ENCODE measurements around the gene RFC2.
"Not testable (repeated sequence)": the region's sequence is repeated elsewhere in the genome, so short reads cannot be mapped to it uniquely, and the experiment has no call there.

RFC2 gene

GRCh38 chr7:74282748-74283459 lies 28.7 kb upstream of the RFC2 start:
- no peak for DNase-seq

DNA sequence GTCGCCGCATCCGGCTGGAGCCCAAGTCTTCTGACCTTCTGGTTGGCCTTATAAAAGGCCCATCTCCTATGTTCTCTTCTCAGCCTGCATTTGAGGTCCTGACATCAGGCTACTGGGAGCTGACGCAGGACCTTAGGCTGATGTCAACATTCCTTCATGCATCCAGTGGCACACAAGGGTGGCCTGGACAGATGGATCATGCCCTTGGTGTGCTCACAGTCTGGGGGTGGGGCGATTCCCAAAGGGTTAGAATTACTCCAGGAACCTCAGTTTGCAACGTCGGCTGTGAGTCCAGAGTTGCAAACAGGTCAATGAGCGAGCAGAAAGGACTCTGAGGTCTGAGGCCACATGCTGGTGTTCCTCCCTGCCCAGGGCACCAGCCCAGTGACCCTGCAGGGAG lies 26.8 kb upstream of the RFC2 start:
- DNase-seq: no peak

DNA sequence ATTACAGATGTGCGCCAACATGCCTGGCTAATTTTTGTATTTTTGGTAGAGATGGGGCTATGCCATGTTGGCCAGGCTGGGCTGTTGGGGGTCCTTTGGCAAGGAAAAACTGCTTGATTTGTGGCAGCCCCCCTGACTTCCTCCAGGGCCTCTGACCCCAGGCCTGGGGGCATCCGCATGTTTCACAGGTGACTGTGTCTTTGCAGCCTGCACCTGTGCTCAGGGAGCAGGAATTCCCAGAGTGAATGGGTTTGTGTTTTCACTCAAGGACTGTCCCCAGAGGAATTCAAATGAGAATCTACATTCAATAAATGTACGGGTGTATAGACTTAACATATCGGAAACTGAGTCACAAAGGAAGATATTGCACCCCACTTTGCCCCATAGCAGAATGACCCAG lies 23.4 kb upstream of the RFC2 start:
- no peak for DNase-seq

DNA sequence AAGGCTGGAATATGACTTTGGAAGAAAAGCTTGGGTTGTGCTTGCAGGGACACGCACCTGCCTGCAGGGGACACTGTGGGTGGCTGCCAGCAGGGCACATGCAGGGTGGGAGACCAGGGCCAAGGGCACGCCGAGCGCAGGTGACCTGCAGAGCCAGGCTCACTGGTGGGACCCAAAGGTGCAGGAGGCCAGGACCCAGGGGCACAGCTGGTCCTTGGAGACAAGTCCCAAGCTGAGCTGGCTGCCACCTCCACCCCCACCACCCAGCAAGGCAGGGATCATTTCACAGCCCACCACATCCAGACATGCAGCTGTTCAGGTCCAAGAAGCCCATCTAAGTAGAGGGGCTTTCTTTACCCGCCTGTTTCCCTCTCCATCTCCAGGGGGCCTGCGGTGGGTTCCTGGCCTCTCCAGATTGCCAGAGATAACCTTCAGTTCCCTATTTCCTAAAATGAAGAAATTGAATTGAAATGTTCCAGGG lies 21.2 kb upstream of the RFC2 start:
- no peak for DNase-seq

DNA sequence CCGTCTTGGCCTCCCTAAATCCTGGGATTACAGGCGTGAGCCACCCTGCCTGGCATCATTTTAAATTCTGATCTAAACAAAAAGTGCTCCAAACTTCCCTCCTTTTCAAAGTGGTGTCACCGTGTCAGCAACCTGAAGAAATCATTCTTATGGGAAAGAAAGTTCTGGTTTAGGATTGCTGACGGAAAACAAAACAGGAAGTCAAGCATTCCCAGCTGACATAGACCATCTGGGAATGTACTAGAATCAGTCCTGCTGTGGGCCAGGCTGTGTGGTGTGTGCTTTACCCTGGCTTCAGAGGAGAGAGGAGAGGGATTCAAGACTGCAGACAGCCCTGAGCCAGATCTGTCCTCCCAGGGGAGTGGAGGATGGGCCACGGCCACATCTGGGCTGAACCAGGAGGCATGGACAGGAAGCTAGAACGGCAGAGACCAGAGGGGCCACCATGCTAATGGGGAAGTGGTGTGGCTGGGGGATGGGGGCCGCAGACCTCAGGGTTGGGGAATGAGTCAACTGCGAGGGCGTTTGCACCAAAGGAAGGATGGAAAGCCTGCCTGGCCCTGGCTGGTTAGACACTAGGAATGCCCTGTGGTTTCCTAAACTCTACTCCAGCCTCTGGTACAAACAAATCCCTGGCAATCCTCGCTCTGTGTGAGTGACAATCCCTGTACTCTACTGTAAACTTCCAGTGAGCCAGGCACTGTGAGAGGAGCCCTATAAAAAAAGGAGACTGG lies 18.3 kb upstream of the RFC2 start:
- DNase-seq: peak; percentile 13

- no peak for DNase-seq
Observed at GRCh38 chr7:74271742-74272141, 17.5 kb upstream of the RFC2 start.

- DNase-seq: peak; percentile 81
Observed at GRCh38 chr7:74269757-74270277, 15.6 kb upstream of the RFC2 start.

GRCh38 chr7:74267756-74268565 lies 13.8 kb upstream of the RFC2 start:
- no peak for DNase-seq

GRCh38 chr7:74266191-74266963 lies 12.2 kb upstream of the RFC2 start:
- no peak for DNase-seq

GRCh38 chr7:74263399-74264120 lies 9.4 kb upstream of the RFC2 start:
- no peak for DNase-seq

GRCh38 chr7:74262639-74263398 lies 8.6 kb upstream of the RFC2 start:
- no peak for DNase-seq

GRCh38 chr7:74258639-74259038 lies 4.4 kb upstream of the RFC2 start:
- no peak for DNase-seq

DNA sequence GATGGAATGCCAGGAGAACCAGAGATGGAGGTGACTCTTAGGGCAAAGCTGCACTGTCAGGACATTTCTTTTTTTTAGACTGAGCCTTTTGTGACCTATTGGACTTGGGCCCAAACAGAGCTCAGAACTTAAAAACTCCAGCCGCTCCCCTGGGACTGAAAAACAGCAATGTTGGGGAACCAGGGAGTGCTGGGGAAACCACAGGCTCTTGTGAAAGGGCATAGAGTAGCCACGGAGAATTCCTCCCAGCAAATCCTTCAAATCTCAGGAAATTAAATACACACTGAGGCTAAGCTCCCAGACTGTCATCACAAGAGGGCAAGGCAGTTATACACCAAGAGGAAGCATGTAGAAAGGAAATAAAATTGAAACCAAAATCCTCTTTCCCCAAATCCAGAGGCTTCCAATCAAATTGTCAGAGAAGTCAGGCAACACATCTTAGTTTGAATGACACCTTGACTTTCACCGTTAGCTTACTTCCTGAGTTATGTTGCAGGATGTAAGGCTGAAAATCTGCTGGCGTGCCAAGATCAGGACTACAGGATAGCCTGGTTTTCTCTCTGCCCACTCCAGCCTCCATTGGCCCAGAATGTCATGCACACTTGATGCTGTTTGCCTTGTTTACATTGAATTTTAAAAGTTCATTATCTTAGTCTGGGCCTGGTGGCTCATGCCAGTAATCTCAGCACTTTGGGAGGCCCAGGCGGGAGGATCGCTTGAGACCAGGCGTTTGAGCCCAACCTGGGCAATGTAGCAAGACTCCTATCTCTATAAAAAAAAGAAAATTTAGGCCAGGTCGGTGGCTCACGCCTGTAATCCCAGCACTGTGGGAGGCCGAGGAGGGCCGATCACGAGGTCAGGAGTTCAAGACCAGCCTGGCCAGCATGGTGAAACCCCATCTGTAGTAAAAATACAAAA lies 2.6 kb upstream of the RFC2 start:
- no peak for DNase-seq

DNA sequence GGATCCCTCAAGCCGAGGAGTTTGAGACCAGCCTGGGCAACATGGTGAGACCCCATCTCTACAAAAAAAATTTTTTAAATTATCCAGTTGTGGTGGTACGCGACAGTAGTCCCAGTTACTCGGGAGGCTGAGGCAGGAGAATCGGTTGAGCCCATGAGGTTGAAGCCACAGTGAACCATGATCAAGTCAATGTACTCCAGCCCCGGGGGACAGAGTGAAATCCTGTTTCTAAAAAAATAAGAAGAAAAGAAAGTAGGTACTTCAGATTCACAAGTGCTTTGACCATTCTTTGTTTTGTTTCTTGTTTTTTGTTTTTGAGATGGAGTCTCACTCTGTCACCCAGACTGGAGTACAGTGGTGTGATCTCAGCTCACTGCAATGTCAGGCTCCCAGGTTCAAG lies 1.3 kb upstream of the RFC2 start:
- not testable (repeated sequence) for DNase-seq

- DNase-seq: no peak
Observed at GRCh38 chr7:74254858-74255379, 720 bp upstream of the RFC2 start.

DNA sequence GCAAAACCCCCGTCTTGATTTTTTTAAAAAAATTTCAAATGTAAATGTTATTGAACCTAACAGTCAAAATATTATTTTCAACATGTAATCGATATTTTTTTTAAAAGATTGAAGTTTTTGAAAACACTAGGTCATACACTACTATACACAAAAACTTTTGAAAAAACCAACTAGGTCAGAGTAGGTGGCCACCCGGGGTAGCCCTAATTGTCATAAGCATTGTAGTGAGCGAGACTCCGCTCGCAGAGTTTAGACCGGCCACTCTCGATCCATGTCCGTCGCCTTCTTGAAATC lies 417 bp downstream of the RFC2 start:
- no peak for DNase-seq

DNA sequence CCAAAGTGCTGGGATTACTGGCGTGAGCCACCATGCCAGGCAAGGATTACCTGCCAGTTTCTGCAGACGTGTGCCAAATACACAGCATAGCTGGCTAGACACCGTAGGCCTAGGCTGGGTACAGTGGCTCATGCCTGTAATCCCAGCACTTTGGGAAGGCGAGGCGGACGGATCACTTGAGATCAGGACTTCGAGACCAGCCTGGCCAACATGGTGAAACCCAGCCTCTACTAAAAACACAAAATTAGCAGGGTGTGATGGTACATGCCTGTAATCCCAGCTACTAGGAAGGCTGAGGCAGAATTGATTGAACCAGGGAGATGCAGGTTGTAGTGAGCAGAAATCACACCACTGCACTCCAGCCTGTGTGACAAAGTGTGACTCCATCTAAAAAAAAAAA lies 868 bp downstream of the RFC2 start:
- no peak for DNase-seq

GRCh38 chr7:74252893-74253292 lies 1.3 kb downstream of the RFC2 start:
- no peak for DNase-seq

- DNase-seq: not testable (repeated sequence)
Observed at GRCh38 chr7:74249058-74249457, 5.1 kb downstream of the RFC2 start.

DNA sequence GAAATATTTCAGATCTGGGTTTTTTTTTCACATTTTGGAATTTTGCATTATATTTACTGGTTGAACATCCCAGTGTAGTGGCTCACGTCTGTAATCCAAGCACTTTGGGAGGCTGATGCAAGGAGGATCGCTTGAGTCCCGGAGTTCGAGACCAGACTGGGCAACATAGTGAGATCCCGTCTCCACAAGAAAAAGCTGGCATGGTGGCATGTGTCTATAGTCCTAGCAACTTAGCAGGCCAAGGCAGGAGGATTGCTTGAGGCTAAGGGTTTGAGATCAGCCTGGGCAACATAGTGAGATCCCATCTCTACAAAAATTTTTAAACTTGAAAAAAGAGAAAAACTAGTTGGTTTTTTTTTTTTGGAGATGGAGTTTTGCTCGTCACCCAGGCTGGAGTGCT lies 6.0 kb downstream of the RFC2 start:
- no peak for DNase-seq
